Measurements from ENCODE around the gene CCSER2.
"Not testable (repeated sequence)": the region's sequence is repeated elsewhere in the genome, so short reads cannot be mapped to it uniquely, and the experiment has no call there.

Gene CCSER2

GRCh38 chr10:84314275-84314674, 14.1 kb upstream of the CCSER2 start:
- DNase-seq (ENCODE audit: low spot score), result no peak

GRCh38 chr10:84317174-84317573, 11.2 kb upstream of the CCSER2 start:
- no peak for DNase-seq (ENCODE audit: low spot score)

GRCh38 chr10:84321902-84322301, 6.5 kb upstream of the CCSER2 start:
- DNase-seq (ENCODE audit: low spot score), result no peak

GRCh38 chr10:84323566-84323965, 4.8 kb upstream of the CCSER2 start:
- DNase-seq (ENCODE audit: low spot score), result not testable (repeated sequence)

- not testable (repeated sequence) for DNase-seq (ENCODE audit: low spot score)
Observed at GRCh38 chr10:84326995-84327394, 1.4 kb upstream of the CCSER2 start.

- peak; percentile 27 for DNase-seq (ENCODE audit: low spot score)
Observed at GRCh38 chr10:84329196-84329611, 815 bp downstream of the CCSER2 start.

GRCh38 chr10:84329986-84330651, 1.7 kb downstream of the CCSER2 start:
- DNase-seq (ENCODE audit: low spot score), result peak; percentile 38

GRCh38 chr10:84331091-84331490, 2.7 kb downstream of the CCSER2 start:
- DNase-seq (ENCODE audit: low spot score), result no peak

GRCh38 chr10:84333864-84334451, 5.6 kb downstream of the CCSER2 start:
- DNase-seq (ENCODE audit: low spot score), result peak; percentile 76

- DNase-seq (ENCODE audit: low spot score), result no peak
Observed at GRCh38 chr10:84334811-84335210, 6.4 kb downstream of the CCSER2 start.

GRCh38 chr10:84335516-84335915, 7.1 kb downstream of the CCSER2 start:
- DNase-seq (ENCODE audit: low spot score), result no peak

- DNase-seq (ENCODE audit: low spot score), result no peak
Observed at GRCh38 chr10:84336406-84337090, 8.2 kb downstream of the CCSER2 start.

GRCh38 chr10:84337199-84337598, 8.8 kb downstream of the CCSER2 start:
- no peak for DNase-seq (ENCODE audit: low spot score)

- no peak for DNase-seq (ENCODE audit: low spot score)
Observed at GRCh38 chr10:84339025-84339424, 10.6 kb downstream of the CCSER2 start.

GRCh38 chr10:84340187-84340586, 11.8 kb downstream of the CCSER2 start:
- no peak for DNase-seq (ENCODE audit: low spot score)

GRCh38 chr10:84340632-84341537, 12.5 kb downstream of the CCSER2 start:
- no peak for DNase-seq (ENCODE audit: low spot score)

- no peak for DNase-seq (ENCODE audit: low spot score)
Observed at GRCh38 chr10:84341538-84341856, 13.1 kb downstream of the CCSER2 start.

- DNase-seq (ENCODE audit: low spot score), result no peak
Observed at GRCh38 chr10:84341983-84342382, 13.6 kb downstream of the CCSER2 start.

GRCh38 chr10:84342584-84342983, 14.2 kb downstream of the CCSER2 start:
- DNase-seq (ENCODE audit: low spot score), result no peak

GRCh38 chr10:84343831-84344230, 15.4 kb downstream of the CCSER2 start:
- DNase-seq (ENCODE audit: low spot score), result no peak

- DNase-seq (ENCODE audit: low spot score), result no peak
Observed at GRCh38 chr10:84344526-84344925, 16.1 kb downstream of the CCSER2 start.

GRCh38 chr10:84347575-84348002, 19.2 kb downstream of the CCSER2 start:
- DNase-seq (ENCODE audit: low spot score), result not testable (repeated sequence)

Measured in CD4-positive, alpha-beta T cell treated with Interleukin-6 at 100 ng/mL for 8 hours (primary cell).